ENCODE measurements around the gene COLEC11.

- no peak for TF ChIP-seq CTCF (IDR thresholded peaks at IDR 0.05)
- TF ChIP-seq ZFX (IDR thresholded peaks at IDR 0.05; ENCODE audit: borderline replicate concordance): no peak
Measured at GRCh38 chr2:3628241-3628679, 33.3 kb downstream of the COLEC11 start.
